ENCODE data around the gene ELAVL2. TPM values are rescaled to one million over a fixed set of nuclear protein-coding genes. Genes with fewer than 3 reads are reported as not detected.

ELAVL2 gene
- total RNA-seq, 3 donors from 2014 or later: 0.59 to 1.1 (median 0.66) TPM

DNA sequence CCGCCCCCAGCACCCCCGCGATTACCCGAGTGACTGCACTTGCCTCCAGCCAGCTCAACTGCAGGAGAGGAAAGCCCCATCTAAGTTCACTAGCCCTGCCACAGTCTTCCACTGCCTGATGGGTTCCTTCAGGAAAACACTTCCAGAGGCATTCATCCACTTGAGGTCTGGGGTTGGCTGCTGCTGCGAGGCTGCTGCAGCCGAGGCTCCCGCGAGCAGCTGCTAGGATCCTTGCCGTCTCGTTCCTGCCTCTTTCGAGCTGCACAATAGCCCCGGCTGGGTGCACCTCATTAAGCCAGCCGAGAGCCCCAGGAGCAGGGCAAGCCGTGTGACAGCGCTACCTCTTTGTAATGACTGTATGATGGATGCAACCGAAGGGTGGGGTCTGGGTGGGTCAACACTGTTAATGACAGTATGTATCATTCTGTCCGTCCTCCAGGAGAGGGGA lies 24.2 kb upstream of the ELAVL2 start:
- DNase-seq (ENCODE audit: low spot score in 2 of 2): no peak
- TF ChIP-seq POLR2AphosphoS5 (IDR thresholded peaks at IDR 0.05) (no peak), POLR2A (IDR thresholded peaks at IDR 0.05) (no peak)
- TF ChIP-seq, protein P1, sequence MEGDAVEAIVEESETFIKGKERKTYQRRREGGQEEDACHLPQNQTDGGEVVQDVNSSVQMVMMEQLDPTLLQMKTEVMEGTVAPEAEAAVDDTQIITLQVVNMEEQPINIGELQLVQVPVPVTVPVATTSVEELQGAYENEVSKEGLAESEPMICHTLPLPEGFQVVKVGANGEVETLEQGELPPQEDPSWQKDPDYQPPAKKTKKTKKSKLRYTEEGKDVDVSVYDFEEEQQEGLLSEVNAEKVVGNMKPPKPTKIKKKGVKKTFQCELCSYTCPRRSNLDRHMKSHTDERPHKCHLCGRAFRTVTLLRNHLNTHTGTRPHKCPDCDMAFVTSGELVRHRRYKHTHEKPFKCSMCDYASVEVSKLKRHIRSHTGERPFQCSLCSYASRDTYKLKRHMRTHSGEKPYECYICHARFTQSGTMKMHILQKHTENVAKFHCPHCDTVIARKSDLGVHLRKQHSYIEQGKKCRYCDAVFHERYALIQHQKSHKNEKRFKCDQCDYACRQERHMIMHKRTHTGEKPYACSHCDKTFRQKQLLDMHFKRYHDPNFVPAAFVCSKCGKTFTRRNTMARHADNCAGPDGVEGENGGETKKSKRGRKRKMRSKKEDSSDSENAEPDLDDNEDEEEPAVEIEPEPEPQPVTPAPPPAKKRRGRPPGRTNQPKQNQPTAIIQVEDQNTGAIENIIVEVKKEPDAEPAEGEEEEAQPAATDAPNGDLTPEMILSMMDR (IDR thresholded peaks at IDR 0.05): no peak
- peaks cover 0 to 11% of the 10 kb centered on the region in 2 donors for H3K27me3 ChIP-seq
- no peak overlapping the region for H3K27ac ChIP-seq
- H3K4me1 ChIP-seq: peaks cover 0 to 4% of the 10 kb centered on the region in 2 donors
- H3K36me3 ChIP-seq: no peaks in the 10 kb centered on the region
- intact Hi-C loops (cut with DNase I; ENCODE audit: low total_unique reads): no loop called here
- peak overlapping the region; percentile 35 to 76 (median 53) for H3K4me3 ChIP-seq
- no peaks in the 10 kb centered on the region for H3K9me3 ChIP-seq

DNA sequence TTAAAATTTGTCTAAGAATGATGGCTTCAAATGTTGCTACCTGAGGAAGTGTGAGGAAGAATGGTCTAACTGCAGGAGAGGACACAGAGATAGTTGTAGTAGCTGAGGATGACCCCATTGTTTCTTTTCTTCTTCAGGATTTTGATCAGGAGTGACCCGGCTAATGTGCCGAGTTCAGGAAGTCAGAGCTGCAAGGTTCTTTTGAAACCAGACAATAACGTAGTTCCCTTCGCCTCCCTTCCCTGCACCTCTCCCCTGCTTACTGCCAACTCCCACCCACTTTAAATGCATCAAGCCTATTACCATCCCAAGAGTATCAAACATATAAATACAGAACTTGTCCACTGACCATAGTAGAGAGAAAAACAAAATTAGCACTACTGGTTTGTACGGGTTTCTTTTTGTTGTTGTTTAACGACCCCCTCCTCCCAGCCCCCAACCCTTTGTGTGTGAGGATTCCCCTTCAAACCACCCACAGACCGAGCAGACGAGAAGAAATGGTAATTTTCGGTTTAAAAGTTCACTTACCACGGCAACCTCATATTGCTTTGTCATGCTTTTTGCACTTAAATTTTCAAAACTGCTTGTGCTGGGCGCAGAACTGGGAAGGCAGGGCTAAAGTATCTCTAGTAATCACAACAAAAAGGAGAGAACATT lies 23.5 kb upstream of the ELAVL2 start:
- Histone ChIP-seq H3K9me3 (no peaks in the 10 kb centered on the region), H3K36me3 (no peaks in the 10 kb centered on the region), H3K27ac (no peak overlapping the region), H3K27me3 (peaks cover 0 to 11% of the 10 kb centered on the region in 2 donors), H3K4me1 (peaks cover 0 to 4% of the 10 kb centered on the region in 2 donors), H3K4me3 (peak overlapping the region in 2 of 3 donors; percentile 53 to 76)
- no peak for DNase-seq (ENCODE audit: low spot score in 2 of 2)
- intact Hi-C loops (cut with DNase I; ENCODE audit: low total_unique reads): no loop called here
- TF ChIP-seq, protein P1 (IDR thresholded peaks at IDR 0.05): no peak
- no peak for TF ChIP-seq POLR2AphosphoS5 (IDR thresholded peaks at IDR 0.05)
- TF ChIP-seq POLR2A (IDR thresholded peaks at IDR 0.05): no peak

DNA sequence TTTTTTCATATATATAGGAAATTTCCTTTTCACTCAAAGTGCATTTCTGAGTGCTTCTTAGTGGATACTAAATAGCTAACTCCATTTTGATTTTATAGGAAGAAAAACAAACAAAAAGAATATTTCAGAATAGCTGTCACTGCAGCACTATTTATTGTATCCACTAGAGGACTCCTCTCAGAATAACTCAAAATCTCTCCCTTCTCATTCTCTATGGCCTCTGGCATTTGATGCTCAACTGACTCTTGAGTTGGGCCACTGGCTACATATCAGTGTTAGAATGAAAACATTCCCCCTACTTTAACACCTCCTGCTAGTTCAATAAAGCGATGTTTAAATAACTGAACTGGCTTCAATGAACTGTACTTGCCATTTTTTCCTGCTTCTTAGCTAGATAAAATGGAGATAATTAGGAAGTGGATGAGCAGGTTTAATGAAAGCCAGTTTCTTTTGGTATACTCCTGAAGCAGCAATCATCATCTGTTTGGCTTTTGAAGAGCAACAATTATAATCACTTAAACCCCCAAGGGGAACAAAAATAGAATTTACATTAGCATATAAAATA lies 16.6 kb upstream of the ELAVL2 start:
- Histone ChIP-seq H3K4me1 (no peaks in the 10 kb centered on the region), H3K27ac (no peak overlapping the region), H3K27me3 (no peaks in the 10 kb centered on the region), H3K9me3 (no peaks in the 10 kb centered on the region), H3K4me3 (no peak overlapping the region), H3K36me3 (no peaks in the 10 kb centered on the region)
- no peak for TF ChIP-seq POLR2A (IDR thresholded peaks at IDR 0.05)
- TF ChIP-seq POLR2AphosphoS5 (IDR thresholded peaks at IDR 0.05): no peak
- TF ChIP-seq, protein P1 (IDR thresholded peaks at IDR 0.05): no peak
- intact Hi-C loops (cut with DNase I; ENCODE audit: low total_unique reads): no loop called here
- no peak for DNase-seq (ENCODE audit: low spot score in 2 of 2)

DNA sequence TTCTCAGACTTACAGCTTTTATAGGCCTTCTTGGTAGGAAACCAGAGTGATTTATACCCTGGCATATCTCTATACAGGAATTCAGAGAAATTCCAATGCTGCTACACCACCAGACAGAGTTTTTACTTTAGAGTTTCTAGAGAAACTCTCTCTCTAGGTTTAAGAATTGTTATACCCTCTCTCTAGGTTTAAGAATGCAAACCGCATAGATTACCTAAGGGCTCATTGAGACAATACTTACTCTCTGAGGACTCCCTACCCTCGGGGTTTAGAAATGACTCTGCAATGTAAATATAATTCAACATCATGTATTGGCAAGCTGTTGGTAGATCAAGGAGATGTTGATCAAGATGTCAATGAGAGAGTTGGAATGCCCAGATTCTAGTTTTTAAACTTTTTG lies 15.3 kb upstream of the ELAVL2 start:
- TF ChIP-seq, protein P1 (IDR thresholded peaks at IDR 0.05): no peak
- TF ChIP-seq POLR2AphosphoS5 (IDR thresholded peaks at IDR 0.05): no peak
- TF ChIP-seq POLR2A (IDR thresholded peaks at IDR 0.05): no peak
- intact Hi-C loops (cut with DNase I; ENCODE audit: low total_unique reads): no loop called here
- H3K27me3 ChIP-seq: no peaks in the 10 kb centered on the region
- no peak overlapping the region for H3K27ac ChIP-seq
- no peaks in the 10 kb centered on the region for H3K4me1 ChIP-seq
- no peaks in the 10 kb centered on the region for H3K9me3 ChIP-seq
- H3K4me3 ChIP-seq: no peak overlapping the region
- no peak for DNase-seq (ENCODE audit: low spot score in 2 of 2)
- no peaks in the 10 kb centered on the region for H3K36me3 ChIP-seq

DNA sequence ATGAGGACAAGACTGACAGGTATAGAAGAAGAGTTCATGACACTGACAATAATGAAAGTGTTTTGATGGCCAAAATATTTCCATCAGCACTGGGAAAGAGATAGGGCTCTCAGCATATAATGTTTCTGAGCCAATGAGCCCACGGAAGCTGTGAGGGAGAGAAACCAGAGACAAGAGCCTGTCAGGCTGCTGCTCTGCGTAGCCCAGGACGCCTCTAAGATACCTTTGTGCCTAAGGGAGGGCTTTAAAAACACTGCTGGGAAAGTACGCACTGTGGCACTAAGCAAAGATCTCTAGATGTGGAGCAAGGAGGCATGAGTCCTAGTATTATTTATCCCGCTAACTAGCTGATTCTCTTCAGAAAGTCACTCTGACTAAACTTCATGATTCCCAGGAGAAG lies 11.0 kb upstream of the ELAVL2 start:
- intact Hi-C loops (cut with DNase I; ENCODE audit: low total_unique reads): no loop called here
- no peak overlapping the region for H3K4me3 ChIP-seq
- peaks cover 0 to 14% of the 10 kb centered on the region in 2 donors for H3K27me3 ChIP-seq
- H3K36me3 ChIP-seq: no peaks in the 10 kb centered on the region
- DNase-seq (ENCODE audit: low spot score in 2 of 2): no peak
- no peaks in the 10 kb centered on the region for H3K4me1 ChIP-seq
- H3K27ac ChIP-seq: no peak overlapping the region
- no peaks in the 10 kb centered on the region for H3K9me3 ChIP-seq
- TF ChIP-seq POLR2A (IDR thresholded peaks at IDR 0.05): no peak
- no peak for TF ChIP-seq POLR2AphosphoS5 (IDR thresholded peaks at IDR 0.05)
- TF ChIP-seq, protein P1 (IDR thresholded peaks at IDR 0.05): no peak
